Right cardiac atrium (tissue), 5 donors: Measurements from ENCODE around the gene KRT85. TPM values are rescaled to one million over a fixed set of nuclear protein-coding genes. Genes with fewer than 3 reads are reported as not detected.

ENCODE experiments used
- ATAC-seq, 2 donors: fragments of 200-7000 bp; cut with Tn5 transposase; one replicate each; pipeline versions ENCODE4 v1.8.0 to v1.9.1; 2020; ENCODE audit warnings: moderate library complexity in 2 of 2, mild to moderate bottlenecking in 1 of 2
- DNase-seq, 3 donors: peaks; one replicate each; pipeline ENCODE4 v3.0.0-alpha.2; 2020
- H3K27ac ChIP-seq: one replicate; pipeline ENCODE4 v1.5.1; 2013; ENCODE audit warnings: mild to moderate bottlenecking, low read length, control low read depth, moderate library complexity
- H3K27me3 ChIP-seq: one replicate; pipeline ENCODE4 v1.6.1; 2013; ENCODE audit not compliant: control insufficient read depth, insufficient read depth
- H3K4me1 ChIP-seq: one replicate; pipeline ENCODE4 v1.6.1; 2013; ENCODE audit warnings: low read length; ENCODE audit not compliant: control insufficient read depth, insufficient read depth
- H3K4me3 ChIP-seq: one replicate; pipeline ENCODE4 v1.5.1; 2013; ENCODE audit warnings: low read length, control low read depth
- H3K9me3 ChIP-seq: one replicate; pipeline ENCODE4 v1.6.1; 2013; ENCODE audit warnings: low read length; ENCODE audit not compliant: control insufficient read depth
- WGBS: extraction: QIAGEN DNeasy Blood & Tissue Kit; methylation state at CpG from one replicate; pipeline ENCODE4 v1.1.7; 2013; 5-methylcytosine and 5-hydroxymethylcytosine counted together
- intact Hi-C, 4 donors: fragments of 100-400 bp; cut with DNase I; formaldehyde crosslinking; loops; one replicate each; pipeline versions ENCODE4 v1.11.0 to v1.14.0; 2022 to 2023
- polyA plus RNA-seq: library from polyadenylated mRNA; stranded (reverse); fragments of 200-250 nt; gene quantifications from one replicate; pipeline ENCODE4 v1.2.3, GENCODE V29; 2013
- total RNA-seq, 4 donors: library from RNA; stranded (reverse); fragmentation: NEBNext Ultra II Directional; extraction: Animal tissue kit (Norgen Biotek cat#: 25700); gene quantifications; one replicate each; pipeline ENCODE4 v1.2.1, GENCODE V29; 2021
- donor health status: healthy with polysubstance abuse.
- donor health status: DM: no; HTN: yes; CAD: no.
- donor health status: DM: no; HTN: no; CAD: no.
- donor health status: DM: no; HTN: yes; CAD: no; lungs with severe emphysema.
- donor health status: DM: yes; HTN: yes; CAD: no.

KRT85 gene
- total and polyA plus RNA-seq, 5 donors, result not detected

- no peak overlapping the region for H3K27ac ChIP-seq
- intact Hi-C loops, result no loop called here
- H3K27me3 ChIP-seq, result no peaks in the 10 kb centered on the region
- no peaks in the 10 kb centered on the region for H3K4me1 ChIP-seq
- H3K9me3 ChIP-seq, result no peaks in the 10 kb centered on the region
- DNase-seq (peak in 2 of 3 donors; percentile 66 to 69), ATAC-seq (peak in 1 of 2 donors; percentile 39)
- 55% methylated on average over 15 of the region's 15 CpGs for WGBS
- H3K4me3 ChIP-seq, result no peak overlapping the region
These were observed 13.0 kb upstream of the KRT85 start for GRCh38 chr12:52380271-52380694.

GRCh38 chr12:52379536-52379935 is 12.3 kb upstream of the KRT85 start:
- DNase-seq (no peak), ATAC-seq (no peak)
- Histone ChIP-seq H3K9me3 (no peaks in the 10 kb centered on the region), H3K27ac (no peak overlapping the region), H3K27me3 (no peaks in the 10 kb centered on the region), H3K4me3 (no peak overlapping the region), H3K4me1 (no peaks in the 10 kb centered on the region)
- intact Hi-C loops, result loop anchor here in 3 of 4 donors (5.0 to 10.0 kb wide), 2 partner anchors 125 to 493 kb away; no protein-coding TSS in a partner anchor
- WGBS, result 86% methylated on average over 6 of the region's 6 CpGs

- H3K27ac ChIP-seq, result no peak overlapping the region
- no peaks in the 10 kb centered on the region for H3K27me3 ChIP-seq
- 67% methylated on average over 19 of the region's 19 CpGs for WGBS
- intact Hi-C loops, result loop anchor here in 3 of 4 donors (5.0 to 10.0 kb wide), 2 partner anchors 127 to 494 kb away; no protein-coding TSS in a partner anchor
- DNase-seq, result no peak
- no peaks in the 10 kb centered on the region for H3K9me3 ChIP-seq
- H3K4me1 ChIP-seq, result no peaks in the 10 kb centered on the region
- no peak overlapping the region for H3K4me3 ChIP-seq
- no peak for ATAC-seq
These were observed 10.8 kb upstream of the KRT85 start for GRCh38 chr12:52378091-52378490.

GRCh38 chr12:52377266-52377665 is 10.0 kb upstream of the KRT85 start:
- DNase-seq (no peak), ATAC-seq (no peak)
- WGBS, result 86% methylated on average over 8 of the region's 8 CpGs
- intact Hi-C loops, result loop anchor here in 3 of 4 donors (5.0 to 10.0 kb wide), 2 partner anchors 128 to 495 kb away; no protein-coding TSS in a partner anchor
- Histone ChIP-seq H3K27me3 (no peaks in the 10 kb centered on the region), H3K9me3 (no peaks in the 10 kb centered on the region), H3K4me3 (no peak overlapping the region), H3K4me1 (no peaks in the 10 kb centered on the region), H3K27ac (no peak overlapping the region)

GRCh38 chr12:52372216-52373154 is 5.2 kb upstream of the KRT85 start:
- ATAC-seq (peak; percentile 81 to 88), DNase-seq (peak; percentile 86 to 92 (median 90))
- intact Hi-C loops, result loop anchor here (2.0 to 10.0 kb wide), 4 partner anchors 132 to 605 kb away; no protein-coding TSS in a partner anchor
- Histone ChIP-seq H3K4me1 (no peaks in the 10 kb centered on the region), H3K9me3 (no peaks in the 10 kb centered on the region), H3K4me3 (no peak overlapping the region), H3K27me3 (no peaks in the 10 kb centered on the region), H3K27ac (no peak overlapping the region)
- 39% methylated on average over 10 of the region's 10 CpGs for WGBS

GRCh38 chr12:52371716-52372115 is 4.4 kb upstream of the KRT85 start:
- ATAC-seq (peak in 1 of 2 donors; percentile 5), DNase-seq (no peak)
- no peaks in the 10 kb centered on the region for H3K9me3 ChIP-seq
- WGBS, result 64% methylated on average over 3 of the region's 3 CpGs
- no peaks in the 10 kb centered on the region for H3K4me1 ChIP-seq
- H3K4me3 ChIP-seq, result no peak overlapping the region
- no peaks in the 10 kb centered on the region for H3K27me3 ChIP-seq
- H3K27ac ChIP-seq, result no peak overlapping the region
- intact Hi-C loops, result loop anchor here (2.0 to 10.0 kb wide), 4 partner anchors 133 to 606 kb away; no protein-coding TSS in a partner anchor

GRCh38 chr12:52370926-52371608 is 3.8 kb upstream of the KRT85 start:
- Histone ChIP-seq H3K27me3 (no peaks in the 10 kb centered on the region), H3K4me3 (no peak overlapping the region), H3K9me3 (no peaks in the 10 kb centered on the region), H3K27ac (no peak overlapping the region), H3K4me1 (no peaks in the 10 kb centered on the region)
- 53% methylated on average over 12 of the region's 12 CpGs for WGBS
- intact Hi-C loops, result loop anchor here (5.0 to 10.0 kb wide), 3 partner anchors 134 to 606 kb away; no protein-coding TSS in a partner anchor
- ATAC-seq, result peak; percentile 90 to 92
- DNase-seq, result peak; percentile 75 to 85 (median 82)

- Histone ChIP-seq H3K27me3 (no peaks in the 10 kb centered on the region), H3K4me1 (no peaks in the 10 kb centered on the region), H3K4me3 (no peak overlapping the region), H3K27ac (no peak overlapping the region), H3K9me3 (no peaks in the 10 kb centered on the region)
- no peak for ATAC-seq
- intact Hi-C loops, result loop anchor here (5.0 to 10.0 kb wide), 3 partner anchors 135 to 607 kb away; no protein-coding TSS in a partner anchor
- 77% methylated on average over 6 of the region's 6 CpGs for whole genome bisulfite sequencing
- DNase-seq, result no peak
These were observed 2.5 kb upstream of the KRT85 start for GRCh38 chr12:52369809-52370208.

GRCh38 chr12:52369211-52369610 is 1.9 kb upstream of the KRT85 start:
- H3K4me3 ChIP-seq, result no peak overlapping the region
- 68% methylated on average over 3 of the region's 3 CpGs for WGBS
- H3K27ac ChIP-seq, result no peak overlapping the region

GRCh38 chr12:52368508-52368907 is 1.2 kb upstream of the KRT85 start:
- H3K27ac ChIP-seq, result no peak overlapping the region
- H3K9me3 ChIP-seq, result no peaks in the 10 kb centered on the region
- H3K27me3 ChIP-seq, result no peaks in the 10 kb centered on the region
- no peak for DNase-seq
- no peaks in the 10 kb centered on the region for H3K4me1 ChIP-seq
- no peak overlapping the region for H3K4me3 ChIP-seq
- 61% methylated on average over 3 of the region's 3 CpGs for WGBS
- ATAC-seq, result no peak
- intact Hi-C loops, result no loop called here

More at GRCh38 chr12:52369211-52369610, 1.9 kb upstream of the KRT85 start:
- DNase-seq (no peak), ATAC-seq (no peak)
- intact Hi-C loops, result no loop called here
- H3K9me3 ChIP-seq, result no peaks in the 10 kb centered on the region
- H3K4me1 ChIP-seq, result no peaks in the 10 kb centered on the region
- H3K27me3 ChIP-seq, result no peaks in the 10 kb centered on the region
